Neural cell (in vitro differentiated cells): ENCODE measurements around the gene ABCA2. TPM values are rescaled to one million over a fixed set of nuclear protein-coding genes. Genes with fewer than 3 reads are reported as not detected.

Experiments
- H2AFZ ChIP-seq: fragments of 200-600, 300-800 bp; sonication (generic), shearing (Covaris generic); 2 replicates; pipeline ENCODE4 v1.6.0; 2014; ENCODE audit warnings: low read depth, mild to moderate bottlenecking, antibody characterized with exemption, low read length, moderate library complexity
- H3F3A ChIP-seq: fragments of 200-600 bp; shearing (Covaris generic); 2 replicates; pipeline ENCODE4 v1.6.1; 2016; ENCODE audit warnings: mild to moderate bottlenecking, moderate library complexity, mixed read lengths, antibody characterized with exemption, low read length; ENCODE audit not compliant: insufficient read depth, poor library complexity, severe bottlenecking
- H3K27ac ChIP-seq: fragments of 200-600, 300-800 bp; sonication (generic), shearing (Covaris generic); 2 replicates; pipeline ENCODE4 v1.5.1; 2014; ENCODE audit warnings: mild to moderate bottlenecking, low read length, moderate library complexity
- H3K27me3 ChIP-seq: fragments of 300-800, 200-600 bp; sonication (generic), shearing (Covaris generic); 2 replicates; pipeline ENCODE4 v1.6.0; 2014; ENCODE audit warnings: mild to moderate bottlenecking, low read depth, low read length, moderate library complexity; ENCODE audit not compliant: insufficient read depth
- H3K36me3 ChIP-seq: fragments of 300-800, 200-600 bp; sonication (generic), shearing (Covaris generic); 2 replicates; pipeline ENCODE4 v1.5.1; 2014; ENCODE audit warnings: mild to moderate bottlenecking, antibody characterized with exemption, low read length, moderate library complexity; ENCODE audit not compliant: insufficient read depth
- H3K4me2 ChIP-seq: fragments of 300-800, 200-600 bp; sonication (generic), shearing (Covaris generic); 2 replicates; pipeline ENCODE4 v1.6.0; 2014; ENCODE audit warnings: mild to moderate bottlenecking, low read length
- H3K4me3 ChIP-seq: fragments of 300-800, 200-600 bp; sonication (generic), shearing (Covaris generic); 2 replicates; pipeline ENCODE4 v1.5.1; 2014; ENCODE audit warnings: mild to moderate bottlenecking, low read length, moderate library complexity
- H3K79me2 ChIP-seq: fragments of 200-600 bp; shearing (Covaris generic); replicated peaks from 2 replicates; pipeline ENCODE4 v1.6.0; 2014; ENCODE audit warnings: mild to moderate bottlenecking, low read length, moderate library complexity; ENCODE audit not compliant: insufficient read depth
- H3K9ac ChIP-seq: fragments of 300-800, 200-600 bp; sonication (generic), shearing (Covaris generic); 2 replicates; pipeline ENCODE4 v1.6.1; 2016; ENCODE audit warnings: mild to moderate bottlenecking, low read length, mixed read lengths
- H3K9me2 ChIP-seq: fragments of 200-600 bp; shearing (Covaris generic); 2 replicates; pipeline ENCODE4 v1.6.1; 2016; ENCODE audit warnings: mild to moderate bottlenecking, low read length, mixed read lengths; ENCODE audit not compliant: insufficient read depth
- H3K9me3 ChIP-seq: fragments of 200-600, 300-800 bp; sonication (generic), shearing (Covaris generic); 2 replicates; pipeline ENCODE4 v1.6.1; 2016; ENCODE audit warnings: mild to moderate bottlenecking, mixed run types, low read length, moderate library complexity, mixed read lengths
- H4K20me1 ChIP-seq: fragments of 200-600 bp; shearing (Covaris generic); 2 replicates; pipeline ENCODE4 v1.6.1; 2016; ENCODE audit warnings: mild to moderate bottlenecking, mixed run types; ENCODE audit not compliant: insufficient read depth
- EP300 ChIP-seq: fragments of 450-650 bp; conservative IDR thresholded peaks from 2 replicates; pipeline ENCODE4 v1.6.1; 2014; ENCODE audit warnings: antibody characterized with exemption, mild to moderate bottlenecking, moderate library complexity; ENCODE audit not compliant: poor library complexity, severe bottlenecking
- EZH2 ChIP-seq: fragments of 200-600, 300-800 bp; shearing (Covaris generic), sonication (generic); IDR thresholded peaks from 2 replicates; pipeline ENCODE4 v1.6.1; 2014; ENCODE audit warnings: antibody characterized with exemption, low read length, borderline replicate concordance, mild to moderate bottlenecking; ENCODE audit not compliant: insufficient read depth, poor library complexity, severe bottlenecking
- MXI1 ChIP-seq: fragments of 450-650 bp; conservative IDR thresholded peaks from 2 replicates; pipeline ENCODE4 v1.6.1; 2014; ENCODE audit warnings: antibody characterized with exemption, mild to moderate bottlenecking; ENCODE audit not compliant: poor library complexity, severe bottlenecking
- POLR2AphosphoS5 ChIP-seq: IDR thresholded peaks from 2 replicates; pipeline ENCODE4 v1.6.1; 2012
- RAD21 ChIP-seq: fragments of 450-650 bp; conservative IDR thresholded peaks from 2 replicates; pipeline ENCODE4 v1.6.1; 2014; ENCODE audit warnings: antibody characterized with exemption, mild to moderate bottlenecking, moderate library complexity
- SMC3 ChIP-seq: fragments of 450-650 bp; conservative IDR thresholded peaks from 2 replicates; pipeline ENCODE4 v1.6.1; 2014; ENCODE audit warnings: antibody characterized with exemption, mild to moderate bottlenecking, moderate library complexity; ENCODE audit not compliant: poor library complexity
- TAF1 ChIP-seq: IDR thresholded peaks from 2 replicates; pipeline ENCODE4 v1.6.1; 2012; ENCODE audit warnings: low read depth
- polyA plus RNA-seq: library from polyadenylated mRNA; depleted of rRNA; stranded (reverse); fragments of >200 nt; gene quantifications from 2 replicates; pipeline ENCODE4 v1.2.3, GENCODE V29; 2014
- TF ChIP-seq, protein P1 (sequence below): IDR thresholded peaks from 2 replicates; pipeline ENCODE4 v1.6.1; 2012; ENCODE audit warnings: borderline replicate concordance
- TF ChIP-seq, protein P2 (sequence below): fragments of 450-650 bp; IDR thresholded peaks from 2 replicates; pipeline ENCODE4 v1.5.1; 2014; ENCODE audit warnings: antibody characterized with exemption, mild to moderate bottlenecking, moderate library complexity; ENCODE audit not compliant: poor library complexity, severe bottlenecking

The ABCA2 gene
- polyA plus RNA-seq, 1 donor from 2014 or later = 30.6 TPM

DNA sequence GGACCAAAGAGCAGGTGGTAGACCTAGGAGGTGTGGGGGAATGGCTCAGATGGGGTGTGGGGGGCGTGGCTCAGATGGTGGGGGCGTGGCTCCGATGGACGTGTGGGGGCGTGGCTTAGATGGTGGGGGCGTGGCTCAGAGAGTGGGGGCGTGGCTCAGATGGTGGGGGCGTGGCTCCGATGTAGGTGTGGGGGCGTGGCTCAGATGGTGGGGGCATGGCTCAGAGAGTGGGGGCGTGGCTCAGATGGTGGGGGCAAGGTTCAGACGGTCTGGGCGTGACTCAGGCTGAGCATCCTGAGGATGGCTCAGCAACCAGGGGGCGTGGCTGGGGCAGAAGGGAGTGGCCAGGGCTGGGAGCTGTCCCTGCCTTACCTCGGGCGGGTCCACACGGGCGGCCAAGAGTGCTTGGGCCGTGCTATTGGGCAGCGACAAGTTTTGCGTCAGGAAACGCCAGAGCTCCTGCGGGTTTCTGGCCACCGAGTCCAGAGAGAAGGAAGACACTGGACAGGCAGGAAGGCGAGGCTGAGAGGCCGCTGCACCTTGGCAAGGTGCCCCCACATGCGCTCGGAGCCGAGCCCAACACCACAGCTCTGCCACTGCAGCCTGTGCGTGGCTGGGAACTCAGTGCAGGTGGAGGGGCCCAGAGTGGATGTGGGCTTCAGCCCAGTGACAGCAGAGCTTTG lies 5.9 kb downstream of the ABCA2 start:
- Histone ChIP-seq H3K9me3 (no peaks in the 10 kb centered on the region), H3K9ac (no peak overlapping the region), H3K36me3 (no peaks in the 10 kb centered on the region), H3K4me2 (no peak overlapping the region), H3K4me3 (no peak overlapping the region), H4K20me1 (no peaks in the 10 kb centered on the region), H3K9me2 (no peaks in the 10 kb centered on the region), H3K27ac (no peak overlapping the region), H2AFZ (no peak overlapping the region), H3F3A (no peaks in the 10 kb centered on the region), H3K27me3 (no peaks in the 10 kb centered on the region), H3K79me2 (peaks cover 1% of the 10 kb centered on the region)
- no peak for TF ChIP-seq RAD21
- no peak for TF ChIP-seq TAF1
- TF ChIP-seq, protein P1, sequence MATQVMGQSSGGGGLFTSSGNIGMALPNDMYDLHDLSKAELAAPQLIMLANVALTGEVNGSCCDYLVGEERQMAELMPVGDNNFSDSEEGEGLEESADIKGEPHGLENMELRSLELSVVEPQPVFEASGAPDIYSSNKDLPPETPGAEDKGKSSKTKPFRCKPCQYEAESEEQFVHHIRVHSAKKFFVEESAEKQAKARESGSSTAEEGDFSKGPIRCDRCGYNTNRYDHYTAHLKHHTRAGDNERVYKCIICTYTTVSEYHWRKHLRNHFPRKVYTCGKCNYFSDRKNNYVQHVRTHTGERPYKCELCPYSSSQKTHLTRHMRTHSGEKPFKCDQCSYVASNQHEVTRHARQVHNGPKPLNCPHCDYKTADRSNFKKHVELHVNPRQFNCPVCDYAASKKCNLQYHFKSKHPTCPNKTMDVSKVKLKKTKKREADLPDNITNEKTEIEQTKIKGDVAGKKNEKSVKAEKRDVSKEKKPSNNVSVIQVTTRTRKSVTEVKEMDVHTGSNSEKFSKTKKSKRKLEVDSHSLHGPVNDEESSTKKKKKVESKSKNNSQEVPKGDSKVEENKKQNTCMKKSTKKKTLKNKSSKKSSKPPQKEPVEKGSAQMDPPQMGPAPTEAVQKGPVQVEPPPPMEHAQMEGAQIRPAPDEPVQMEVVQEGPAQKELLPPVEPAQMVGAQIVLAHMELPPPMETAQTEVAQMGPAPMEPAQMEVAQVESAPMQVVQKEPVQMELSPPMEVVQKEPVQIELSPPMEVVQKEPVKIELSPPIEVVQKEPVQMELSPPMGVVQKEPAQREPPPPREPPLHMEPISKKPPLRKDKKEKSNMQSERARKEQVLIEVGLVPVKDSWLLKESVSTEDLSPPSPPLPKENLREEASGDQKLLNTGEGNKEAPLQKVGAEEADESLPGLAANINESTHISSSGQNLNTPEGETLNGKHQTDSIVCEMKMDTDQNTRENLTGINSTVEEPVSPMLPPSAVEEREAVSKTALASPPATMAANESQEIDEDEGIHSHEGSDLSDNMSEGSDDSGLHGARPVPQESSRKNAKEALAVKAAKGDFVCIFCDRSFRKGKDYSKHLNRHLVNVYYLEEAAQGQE = no peak
- no peak for TF ChIP-seq POLR2AphosphoS5
- no peak for TF ChIP-seq EZH2
- TF ChIP-seq EP300 = no peak
- no peak for TF ChIP-seq MXI1

DNA sequence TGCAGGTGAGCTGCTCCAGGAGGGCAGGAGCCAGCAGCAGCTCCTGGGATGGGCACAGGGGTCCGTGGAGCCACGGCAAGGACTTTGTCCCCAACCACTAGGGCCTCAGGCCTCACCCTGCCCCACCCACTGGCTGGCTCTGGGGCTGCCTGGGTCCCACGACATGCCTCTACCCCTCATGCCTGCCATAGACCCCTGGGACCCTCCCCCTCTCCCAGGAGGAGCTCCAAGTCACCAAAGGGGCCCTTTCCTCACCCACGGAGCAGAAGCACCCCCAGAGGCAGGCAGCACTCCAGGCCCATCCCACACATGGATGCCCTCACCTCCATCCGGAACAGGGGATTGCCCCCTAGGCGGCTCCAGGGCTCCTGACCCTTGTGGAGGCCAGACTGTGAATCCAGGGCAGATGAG lies 6.5 kb downstream of the ABCA2 start:
- H3K4me2 ChIP-seq = no peak overlapping the region
- H3K27ac ChIP-seq = no peak overlapping the region
- H3K9me3 ChIP-seq = no peaks in the 10 kb centered on the region
- H3K36me3 ChIP-seq = peaks cover 4% of the 10 kb centered on the region
- H3K27me3 ChIP-seq = no peaks in the 10 kb centered on the region
- TF ChIP-seq SMC3 (no peak), MXI1 (no peak), POLR2AphosphoS5 (no peak), EZH2 (no peak), EP300 (no peak), RAD21 (no peak), TAF1 (no peak)
- TF ChIP-seq, protein P2, sequence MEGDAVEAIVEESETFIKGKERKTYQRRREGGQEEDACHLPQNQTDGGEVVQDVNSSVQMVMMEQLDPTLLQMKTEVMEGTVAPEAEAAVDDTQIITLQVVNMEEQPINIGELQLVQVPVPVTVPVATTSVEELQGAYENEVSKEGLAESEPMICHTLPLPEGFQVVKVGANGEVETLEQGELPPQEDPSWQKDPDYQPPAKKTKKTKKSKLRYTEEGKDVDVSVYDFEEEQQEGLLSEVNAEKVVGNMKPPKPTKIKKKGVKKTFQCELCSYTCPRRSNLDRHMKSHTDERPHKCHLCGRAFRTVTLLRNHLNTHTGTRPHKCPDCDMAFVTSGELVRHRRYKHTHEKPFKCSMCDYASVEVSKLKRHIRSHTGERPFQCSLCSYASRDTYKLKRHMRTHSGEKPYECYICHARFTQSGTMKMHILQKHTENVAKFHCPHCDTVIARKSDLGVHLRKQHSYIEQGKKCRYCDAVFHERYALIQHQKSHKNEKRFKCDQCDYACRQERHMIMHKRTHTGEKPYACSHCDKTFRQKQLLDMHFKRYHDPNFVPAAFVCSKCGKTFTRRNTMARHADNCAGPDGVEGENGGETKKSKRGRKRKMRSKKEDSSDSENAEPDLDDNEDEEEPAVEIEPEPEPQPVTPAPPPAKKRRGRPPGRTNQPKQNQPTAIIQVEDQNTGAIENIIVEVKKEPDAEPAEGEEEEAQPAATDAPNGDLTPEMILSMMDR = no peak
- TF ChIP-seq, protein P1 = no peak
- H3K9me2 ChIP-seq = no peaks in the 10 kb centered on the region
- H3K4me3 ChIP-seq = no peak overlapping the region
- H2AFZ ChIP-seq = no peak overlapping the region
- H3F3A ChIP-seq = no peaks in the 10 kb centered on the region
- H3K79me2 ChIP-seq = no peaks in the 10 kb centered on the region
- H3K9ac ChIP-seq = no peak overlapping the region
- no peaks in the 10 kb centered on the region for H4K20me1 ChIP-seq
